ENCODE data around the gene COL16A1.

COL16A1 gene

GRCh38 chr1:31683997-31684396 is 19.8 kb downstream of the COL16A1 start:
- DNase-seq = no peak

GRCh38 chr1:31681415-31681814 is 22.4 kb downstream of the COL16A1 start:
- no peak for DNase-seq

- no peak for DNase-seq
Measured at GRCh38 chr1:31679676-31680230, 24.1 kb downstream of the COL16A1 start.

GRCh38 chr1:31679091-31679490 is 24.7 kb downstream of the COL16A1 start:
- no peak for DNase-seq

GRCh38 chr1:31678681-31679080 is 25.1 kb downstream of the COL16A1 start:
- no peak for DNase-seq

- no peak for DNase-seq
Measured at GRCh38 chr1:31677949-31678348, 25.9 kb downstream of the COL16A1 start.

- DNase-seq = no peak
Measured at GRCh38 chr1:31677401-31677800, 26.4 kb downstream of the COL16A1 start.

- no peak for DNase-seq
Measured at GRCh38 chr1:31675756-31676155, 28.1 kb downstream of the COL16A1 start.

GRCh38 chr1:31675161-31675560 is 28.7 kb downstream of the COL16A1 start:
- no peak for DNase-seq

- no peak for DNase-seq
Measured at GRCh38 chr1:31674626-31675025, 29.2 kb downstream of the COL16A1 start.

GRCh38 chr1:31673433-31673832 is 30.4 kb downstream of the COL16A1 start:
- no peak for DNase-seq

GRCh38 chr1:31672986-31673385 is 30.8 kb downstream of the COL16A1 start:
- no peak for DNase-seq

GRCh38 chr1:31671561-31672201 is 32.1 kb downstream of the COL16A1 start:
- DNase-seq = no peak

- no peak for DNase-seq
Measured at GRCh38 chr1:31671147-31671546, 32.7 kb downstream of the COL16A1 start.

- DNase-seq = no peak
Measured at GRCh38 chr1:31670593-31670964, 33.2 kb downstream of the COL16A1 start.

GRCh38 chr1:31669786-31670592 is 33.8 kb downstream of the COL16A1 start:
- no peak for DNase-seq

GRCh38 chr1:31669433-31669785 is 34.4 kb downstream of the COL16A1 start:
- DNase-seq = no peak

- no peak for DNase-seq
Measured at GRCh38 chr1:31668303-31668883, 35.4 kb downstream of the COL16A1 start.

- DNase-seq = no peak
Measured at GRCh38 chr1:31667065-31667785, 36.6 kb downstream of the COL16A1 start.

- no peak for DNase-seq
Measured at GRCh38 chr1:31666263-31666963, 37.4 kb downstream of the COL16A1 start.

GRCh38 chr1:31665234-31665878 is 38.5 kb downstream of the COL16A1 start:
- no peak for DNase-seq

GRCh38 chr1:31664528-31664927 is 39.3 kb downstream of the COL16A1 start:
- no peak for DNase-seq
